ENCODE measurements around the gene RBM19.
A peak's percentile ranks its signal among the peaks of the same experiment; 100 is the strongest.

The RBM19 gene

DNA sequence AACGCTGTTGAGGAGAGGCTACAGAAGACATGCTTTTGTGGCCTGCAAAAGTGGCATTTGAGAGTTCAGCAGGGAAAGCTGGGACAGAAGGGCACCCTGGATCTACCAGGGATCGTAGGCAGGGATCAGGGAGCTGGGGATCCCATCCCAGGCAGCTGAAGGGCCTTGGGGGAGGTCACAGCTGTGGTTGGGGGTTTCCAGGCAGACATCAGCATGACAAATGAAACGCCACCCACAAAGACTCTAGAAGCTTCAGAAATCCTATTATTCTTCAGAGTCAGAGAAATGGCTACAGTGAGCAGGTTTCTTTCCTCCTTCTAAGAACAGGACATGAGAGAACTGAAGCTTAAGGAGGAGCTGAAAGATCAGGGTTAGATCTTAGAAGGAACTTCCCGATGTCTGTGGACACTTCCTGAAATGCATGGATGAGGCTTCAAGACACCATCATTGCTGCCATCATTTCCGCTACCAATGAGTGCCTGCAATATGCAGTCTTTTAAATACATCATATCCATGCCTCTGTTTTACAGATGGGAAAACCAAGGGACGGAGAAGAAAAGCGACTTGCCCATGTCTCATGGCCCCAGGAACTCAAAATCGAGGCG, 104.3 kb downstream of the RBM19 start:
- TF ChIP-seq, protein P1, sequence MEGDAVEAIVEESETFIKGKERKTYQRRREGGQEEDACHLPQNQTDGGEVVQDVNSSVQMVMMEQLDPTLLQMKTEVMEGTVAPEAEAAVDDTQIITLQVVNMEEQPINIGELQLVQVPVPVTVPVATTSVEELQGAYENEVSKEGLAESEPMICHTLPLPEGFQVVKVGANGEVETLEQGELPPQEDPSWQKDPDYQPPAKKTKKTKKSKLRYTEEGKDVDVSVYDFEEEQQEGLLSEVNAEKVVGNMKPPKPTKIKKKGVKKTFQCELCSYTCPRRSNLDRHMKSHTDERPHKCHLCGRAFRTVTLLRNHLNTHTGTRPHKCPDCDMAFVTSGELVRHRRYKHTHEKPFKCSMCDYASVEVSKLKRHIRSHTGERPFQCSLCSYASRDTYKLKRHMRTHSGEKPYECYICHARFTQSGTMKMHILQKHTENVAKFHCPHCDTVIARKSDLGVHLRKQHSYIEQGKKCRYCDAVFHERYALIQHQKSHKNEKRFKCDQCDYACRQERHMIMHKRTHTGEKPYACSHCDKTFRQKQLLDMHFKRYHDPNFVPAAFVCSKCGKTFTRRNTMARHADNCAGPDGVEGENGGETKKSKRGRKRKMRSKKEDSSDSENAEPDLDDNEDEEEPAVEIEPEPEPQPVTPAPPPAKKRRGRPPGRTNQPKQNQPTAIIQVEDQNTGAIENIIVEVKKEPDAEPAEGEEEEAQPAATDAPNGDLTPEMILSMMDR (IDR thresholded peaks at IDR 0.05; ENCODE audit: borderline replicate concordance, control extremely low read depth, extremely low read depth, insufficient read depth, missing control alignments) = no peak
- DNase-seq (ENCODE audit: low spot score) = peak; percentile 57
- in situ Hi-C loops (cut with MboI; ENCODE audit: low sequenced_read_pairs, unreplicated experiment) = no loop called here

DNA sequence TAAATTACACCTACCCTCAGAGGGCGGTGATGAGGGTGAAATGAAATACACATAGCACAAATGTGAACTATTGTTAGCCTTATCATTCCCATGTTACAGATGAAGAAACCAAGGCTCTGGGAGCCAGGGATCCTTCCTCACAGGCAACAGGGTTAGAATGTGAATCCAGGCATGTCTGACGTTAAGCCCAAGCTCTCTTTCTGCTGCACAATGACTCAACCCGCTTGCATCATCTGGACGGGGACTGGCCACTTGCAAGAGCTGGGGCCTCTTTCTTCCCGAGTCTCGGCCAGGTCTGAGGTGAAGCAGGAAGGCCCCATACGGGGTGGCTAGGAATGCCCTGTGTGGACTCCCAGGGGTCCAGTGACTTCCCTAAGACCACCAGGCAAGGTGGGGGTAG, 105.2 kb downstream of the RBM19 start:
- no peak for DNase-seq (ENCODE audit: low spot score)
- TF ChIP-seq, protein P1 (IDR thresholded peaks at IDR 0.05; ENCODE audit: borderline replicate concordance, control extremely low read depth, extremely low read depth, insufficient read depth, missing control alignments) = no peak
- in situ Hi-C loops (cut with MboI; ENCODE audit: low sequenced_read_pairs, unreplicated experiment) = no loop called here

DNA sequence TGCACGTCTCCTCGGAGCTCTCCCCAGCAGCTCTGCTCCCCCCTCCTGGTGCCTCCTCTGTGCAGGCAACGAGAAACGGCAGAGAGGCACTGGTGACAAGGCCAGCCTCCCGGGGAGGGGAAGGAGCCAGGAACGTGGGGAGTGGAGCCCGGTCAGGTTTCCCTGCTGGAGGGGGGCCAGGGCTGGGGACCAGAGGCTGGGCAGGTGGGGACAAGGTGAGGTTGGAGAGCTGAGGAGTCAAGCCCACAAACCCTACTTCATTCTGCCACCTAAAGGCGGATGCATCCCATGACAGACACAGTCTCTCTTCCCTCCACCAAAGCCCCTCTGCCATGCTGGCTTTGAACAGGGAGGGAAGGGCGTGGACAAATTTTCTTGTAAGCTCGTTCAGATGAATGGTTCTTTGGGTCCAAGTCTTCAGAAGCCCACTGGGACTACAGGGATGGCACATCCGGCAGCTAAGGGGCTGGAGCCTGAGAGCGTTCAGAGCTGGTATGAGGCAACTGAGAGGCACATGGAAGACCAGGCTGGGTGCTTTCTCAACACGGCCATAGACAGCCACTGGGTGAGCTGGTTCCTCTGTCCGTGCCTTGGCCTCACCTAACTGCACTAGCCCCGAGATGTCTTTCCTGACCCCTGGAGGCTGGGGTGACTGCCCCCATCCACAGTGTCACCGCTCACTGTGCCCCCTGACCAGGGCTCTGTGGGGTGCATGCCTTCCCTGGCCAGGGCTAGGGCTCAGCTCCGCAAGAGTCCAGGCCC, 105.9 kb downstream of the RBM19 start:
- TF ChIP-seq, protein P1 (IDR thresholded peaks at IDR 0.05; ENCODE audit: borderline replicate concordance, control extremely low read depth, extremely low read depth, insufficient read depth, missing control alignments) = no peak
- no peak for DNase-seq (ENCODE audit: low spot score)
- in situ Hi-C loops (cut with MboI; ENCODE audit: low sequenced_read_pairs, unreplicated experiment) = no loop called here

DNA sequence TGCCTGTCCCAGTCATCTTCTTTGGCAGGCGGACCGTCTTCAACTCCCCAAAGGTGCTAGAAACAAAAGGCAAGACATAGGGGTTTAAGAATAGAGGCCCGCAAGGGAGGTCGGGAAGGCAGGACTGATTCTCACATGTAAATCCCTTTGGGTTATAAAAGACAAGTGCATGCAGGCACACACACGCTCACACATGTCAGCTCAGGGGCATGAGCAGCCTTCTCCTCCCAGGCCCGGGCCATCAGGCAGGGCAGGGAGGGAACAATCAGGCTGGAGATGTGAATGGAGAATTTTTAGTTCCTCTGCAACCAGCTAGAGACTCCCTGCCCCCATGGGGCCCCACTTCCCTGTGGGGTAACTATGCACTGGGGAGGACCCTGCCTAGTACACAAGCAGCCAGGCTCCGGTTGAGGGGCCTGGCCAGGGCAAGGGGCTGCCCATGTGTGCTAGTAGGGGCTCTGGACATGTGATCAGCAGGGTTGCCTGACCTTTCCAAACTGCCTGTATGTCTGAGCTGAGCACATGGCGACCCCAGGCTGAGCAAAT, 107.2 kb downstream of the RBM19 start:
- no peak for DNase-seq (ENCODE audit: low spot score)
- TF ChIP-seq, protein P1 (IDR thresholded peaks at IDR 0.05; ENCODE audit: borderline replicate concordance, control extremely low read depth, extremely low read depth, insufficient read depth, missing control alignments) = no peak
- in situ Hi-C loops (cut with MboI; ENCODE audit: low sequenced_read_pairs, unreplicated experiment) = no loop called here

DNA sequence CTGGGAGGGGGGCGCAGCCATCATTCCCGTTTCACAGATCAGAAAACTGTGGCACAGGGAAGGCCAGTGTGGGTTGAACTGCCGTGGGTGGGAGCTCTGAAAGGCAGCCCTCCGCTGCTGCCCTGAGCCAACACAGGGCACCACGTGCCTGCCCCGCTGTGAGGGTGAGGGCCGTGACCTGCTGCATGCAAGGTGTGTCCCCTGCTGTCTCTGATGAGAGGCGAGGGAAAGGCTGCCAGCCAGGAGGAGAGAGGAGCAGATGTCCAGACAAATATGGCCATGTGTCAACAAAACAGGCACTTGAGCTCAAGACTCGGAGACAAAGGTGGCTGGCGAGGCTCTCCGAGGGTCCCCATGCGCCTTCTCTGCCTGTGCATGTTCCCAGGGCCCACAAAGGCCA, 108.8 kb downstream of the RBM19 start:
- in situ Hi-C loops (cut with MboI; ENCODE audit: low sequenced_read_pairs, unreplicated experiment) = no loop called here
- no peak for DNase-seq (ENCODE audit: low spot score)
- TF ChIP-seq, protein P1 (IDR thresholded peaks at IDR 0.05; ENCODE audit: borderline replicate concordance, control extremely low read depth, extremely low read depth, insufficient read depth, missing control alignments) = no peak

DNA sequence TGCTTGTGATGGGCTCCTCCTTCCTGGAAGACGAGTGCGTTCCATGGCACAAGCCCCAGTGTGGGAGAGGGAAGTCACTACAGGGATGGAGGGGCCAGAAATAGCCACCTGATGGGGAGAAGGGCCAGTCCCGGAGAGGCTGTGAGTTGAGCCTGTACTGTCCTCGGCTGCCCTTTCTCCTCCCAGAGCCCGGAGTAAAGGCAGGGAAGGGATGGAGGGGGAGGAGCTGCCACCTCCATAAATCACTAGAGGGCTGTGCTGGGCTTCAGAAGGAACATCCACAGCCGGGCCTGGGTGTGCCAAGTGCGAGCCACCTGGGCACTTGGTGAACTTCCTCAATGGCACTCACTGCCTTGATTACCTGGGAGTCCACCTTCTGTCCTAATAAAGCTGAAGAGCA, 110.1 kb downstream of the RBM19 start:
- DNase-seq (ENCODE audit: low spot score) = no peak
- TF ChIP-seq, protein P1 (IDR thresholded peaks at IDR 0.05; ENCODE audit: borderline replicate concordance, control extremely low read depth, extremely low read depth, insufficient read depth, missing control alignments) = no peak
- in situ Hi-C loops (cut with MboI; ENCODE audit: low sequenced_read_pairs, unreplicated experiment) = no loop called here

Measured in GM13976 (cell line).